ENCODE data around the gene SDCBP2. TPM values are rescaled to one million over a fixed set of nuclear protein-coding genes. Genes with fewer than 3 reads are reported as not detected.

The SDCBP2 gene
- total and polyA plus RNA-seq, 2 of the 4 experiments (the other 2 are of a cell fraction) = 0.54 to 1.3 TPM

GRCh38 chr20:1272368-1273100 is 56.4 kb downstream of the SDCBP2 start:
- ChIA-PET POLR2A (ENCODE audit: unreplicated experiment) (no interaction called here), CTCF (interaction anchor here (0.6 to 1.2 kb wide), 3 partner anchors 10 to 59 kb away, joined by 3 to 4 read pairs (median 3); no protein-coding TSS in a partner anchor)
- H3K4me3 ChIP-seq (ENCODE audit: insufficient read depth, low read depth, low read length) = no peak overlapping the region
- H2AK9ac ChIP-seq (replicated peaks; ENCODE audit: low read depth, low read length, poor library complexity) = no peak overlapping the region
- 100% methylated on average over 1 of the region's 6 CpGs; no CpG with 5 or more reads in 1 of the 2 experiments for WGBS, 2 experiments (ENCODE audit: extremely low coverage in 2 of 2, insufficient read length in 1 of 2)
- H3K4ac ChIP-seq (ENCODE audit: low read depth, low read length) = no peak overlapping the region
- no peak for TF ChIP-seq CEBPB (IDR thresholded peaks at IDR 0.05; ENCODE audit: low read depth, low read length)
- TF ChIP-seq BHLHE40 (IDR thresholded peaks at IDR 0.05; ENCODE audit: low read depth, low read length) = no peak
- no peak for TF ChIP-seq POLR2A (IDR thresholded peaks at IDR 0.05; ENCODE audit: low read depth, low read length)
- TF ChIP-seq CHD1 (IDR thresholded peaks at IDR 0.05; ENCODE audit: low read depth, low read length) = no peak
- peak; percentile 32; the same call in 1 of the 2 replicates for TF ChIP-seq MAFK (IDR thresholded peaks at IDR 0.05; ENCODE audit: low read depth, low read length)
- no peak for TF ChIP-seq RFX5 (IDR thresholded peaks at IDR 0.05; ENCODE audit: low read depth, low read length)
- no peak for TF ChIP-seq SMC3 (IDR thresholded peaks at IDR 0.05; ENCODE audit: low read depth, low read length)
- dilution Hi-C loops (cut with HindIII; ENCODE audit: low sequenced_read_pairs, unreplicated experiment) = no loop called here
- no TSS peak for BruUV-seq (replicated peaks)
- H3K79me1 ChIP-seq (ENCODE audit: low read depth in 1 of 2, low read length in 2 of 2) = peaks cover 21 to 30% of the 10 kb centered on the region in 2 experiments
- H3K14ac ChIP-seq (replicated peaks; ENCODE audit: low read depth, low read length) = no peak overlapping the region
- in situ Hi-C loops (cut with MboI; ENCODE audit: low sequenced_read_pairs) = no loop called here
- no peak overlapping the region for H2BK120ac ChIP-seq (ENCODE audit: low read depth, low read length)
- no peak overlapping the region for H3K23ac ChIP-seq (ENCODE audit: low read depth, low read length)
- H2BK20ac ChIP-seq (ENCODE audit: low read depth, low read length) = no peak overlapping the region
- H3K27me3 ChIP-seq (ENCODE audit: control insufficient read depth, insufficient read depth, low read length) = no peaks in the 10 kb centered on the region
- H4K8ac ChIP-seq (ENCODE audit: low read depth in 2 of 2, low read length in 2 of 2) = no peak overlapping the region
- no peaks in the 10 kb centered on the region for H3K4me1 ChIP-seq (ENCODE audit: control insufficient read depth, insufficient read depth, low read length)
- H4K5ac ChIP-seq (ENCODE audit: low read depth, low read length) = no peak overlapping the region
- no peak overlapping the region for H2AK5ac ChIP-seq (ENCODE audit: low read depth, low read length)
- no peak overlapping the region for H3K27ac ChIP-seq (ENCODE audit: insufficient read depth, low read length)
- no peak overlapping the region for H3K18ac ChIP-seq (ENCODE audit: low read depth, low read length)
- DNase-seq (no peak), ATAC-seq (ENCODE audit: low read depth) (no peak)
- H2BK15ac ChIP-seq (ENCODE audit: low read depth, low read length) = no peak overlapping the region
- H3K9me1 ChIP-seq (ENCODE audit: insufficient read depth, low read length) = peaks cover 11% of the 10 kb centered on the region
- no peak overlapping the region; the same call in 1 of the 2 replicates for H4K91ac ChIP-seq (ENCODE audit: insufficient read depth, low read depth, low read length)
- H3K4me2 ChIP-seq (ENCODE audit: low read depth, low read length) = no peak overlapping the region
- H2BK5ac ChIP-seq (ENCODE audit: low read depth, low read length, poor library complexity, severe bottlenecking) = no peak overlapping the region
- H3K56ac ChIP-seq (ENCODE audit: extremely low read depth, insufficient read depth, low read length) = no peak overlapping the region
- intact Hi-C loops (cut with micrococcal nuclease) = no loop called here
- peaks cover 3% of the 10 kb centered on the region; the same call in 1 of the 2 replicates for H4K20me1 ChIP-seq (ENCODE audit: insufficient read depth, low read length)
- H3K9ac ChIP-seq (ENCODE audit: low read depth, low read length) = no peak overlapping the region
- H3K9me3 ChIP-seq (ENCODE audit: control insufficient read depth, insufficient read depth, low read length) = no peaks in the 10 kb centered on the region
- H3K36me3 ChIP-seq (ENCODE audit: control insufficient read depth, insufficient read depth, low read length) = peaks cover 4% of the 10 kb centered on the region; the same call in 1 of the 2 replicates
- H2AFZ ChIP-seq (replicated peaks; ENCODE audit: low read length, poor library complexity) = no peak overlapping the region

All from IMR-90 (cell line).